K562 (cell line): ENCODE data around the gene ASCC1.

Experiments used
- ADNP ChIP-seq: fragments of 200-800 bp; sonication (Bioruptor generic); IDR thresholded peaks from 2 replicates; pipeline ENCODE4 v1.6.1; 2016; ENCODE audit warnings: missing genetic modification characterization, missing compliant biosample characterization
- BMI1 ChIP-seq: fragments of 150-350 bp; IDR thresholded peaks from 2 replicates; pipeline ENCODE4 v1.6.1; 2014; ENCODE audit warnings: low read length
- CBFA2T3 ChIP-seq: fragments of 450-650 bp; IDR thresholded peaks from 2 replicates; pipeline ENCODE4 v1.6.1; 2017
- CREM ChIP-seq: IDR thresholded peaks from 2 replicates; pipeline ENCODE4 v1.6.1; 2014; ENCODE audit warnings: antibody characterized with exemption, low read depth
- CTCF ChIP-seq, 3 experiments: IDR thresholded peaks in 2 of 3; conservative IDR thresholded peaks in 1 of 3; 2 replicates each; pipeline ENCODE4 v1.5.1; 2011 to 2012; ENCODE audit warnings: low read length in 3 of 3, mild to moderate bottlenecking in 3 of 3, control low read depth in 2 of 3, improper control_type of control experiment in 1 of 3, inconsistent platforms in 1 of 3, low read depth in 1 of 3, mixed read lengths in 1 of 3, moderate library complexity in 1 of 3; ENCODE audit not compliant: insufficient read depth in 2 of 3
- EZH2 ChIP-seq: IDR thresholded peaks from 2 replicates; pipeline ENCODE4 v1.6.1; 2012; ENCODE audit warnings: low read depth, mild to moderate bottlenecking, inconsistent platforms, low read length, borderline replicate concordance
- KDM1A ChIP-seq, 2 experiments: fragments of 450-650 bp; IDR thresholded peaks; 2 replicates each; pipeline ENCODE4 v1.6.1; 2016; ENCODE audit warnings: mild to moderate bottlenecking in 2 of 2
- MED1 ChIP-seq: sonication (generic); formaldehyde crosslinking; IDR thresholded peaks from 2 replicates; pipeline ENCODE4 v1.8.1; 2023; ENCODE audit warnings: missing genetic modification reagents, borderline replicate concordance
- MEF2D ChIP-seq: conservative IDR thresholded peaks from 2 replicates; pipeline ENCODE4 v1.6.1; 2016; ENCODE audit warnings: low read depth, missing genetic modification characterization, missing compliant biosample characterization
- MLX ChIP-seq, 2 experiments: fragments of 450-650 bp in 1 of 2; sonication (generic) in 1 of 2; formaldehyde crosslinking; conservative IDR thresholded peaks; 2 replicates each; pipeline versions ENCODE4 v1.4.0 to v1.8.1; 2020 to 2022; ENCODE audit warnings: mild to moderate bottlenecking in 1 of 2, missing genetic modification reagents in 1 of 2
- RFX5 ChIP-seq: IDR thresholded peaks from 2 replicates; pipeline ENCODE4 v1.6.1; 2011; ENCODE audit warnings: low read depth, mild to moderate bottlenecking, improper control_type of control experiment, low read length
- TCF7L2 ChIP-seq: fragments of 150-350 bp; IDR thresholded peaks from 2 replicates; pipeline ENCODE4 v1.6.1; 2016; ENCODE audit warnings: low read depth, mild to moderate bottlenecking, low read length, moderate library complexity
- ZNF79 ChIP-seq: fragments of 250-450 bp; sonication (Bioruptor Pico); IDR thresholded peaks from 2 replicates; pipeline ENCODE4 v1.4.0; 2020; ENCODE audit warnings: low read depth, mild to moderate bottlenecking, moderate library complexity

GRCh38 chr10:72106896-72107295 is 109.2 kb downstream of the ASCC1 start:
- no peak for TF ChIP-seq CTCF (IDR thresholded peaks at IDR 0.05 in 2 of 3, conservative IDR thresholded peaks at IDR 0.05 in 1 of 3; ENCODE audit: insufficient read depth in 2 of 3, low read depth in 1 of 3, low read length in 3 of 3)
- no peak for TF ChIP-seq MLX (CRISPR knock-in tag; conservative IDR thresholded peaks at IDR 0.05)
- TF ChIP-seq CREM: no peak
- TF ChIP-seq BMI1: no peak
- no peak for TF ChIP-seq MEF2D
- no peak for TF ChIP-seq MED1 (CRISPR knock-in tag)
- TF ChIP-seq RFX5: no peak
- no peak for TF ChIP-seq EZH2
- no peak for TF ChIP-seq ADNP (tag)
- TF ChIP-seq CBFA2T3: no peak
- no peak for TF ChIP-seq ZNF79 (CRISPR knock-in tag)
- no peak for TF ChIP-seq KDM1A (IDR thresholded peaks at IDR 0.05)
- no peak for TF ChIP-seq TCF7L2
